GM12878 (cell line): ENCODE results near the gene TRIM47. TPM values are rescaled to one million over a fixed set of nuclear protein-coding genes. Genes with fewer than 3 reads are reported as not detected.
A peak's percentile ranks its signal among the peaks of the same experiment; 100 is the strongest.

Experiments
- BACH1 ChIP-seq: fragments of 450-650 bp; IDR thresholded peaks from 2 replicates; pipeline ENCODE4 v1.6.1; 2017; ENCODE audit warnings: mild to moderate bottlenecking, borderline replicate concordance
- BHLHE40 ChIP-seq, 2 experiments: fragments of 450-650 bp in 1 of 2; IDR thresholded peaks; 2 replicates each; pipeline ENCODE4 v1.6.1; 2011 to 2017; ENCODE audit warnings: low read depth in 2 of 2, borderline replicate concordance in 1 of 2, improper control_type of control experiment in 1 of 2, low read length in 1 of 2, mild to moderate bottlenecking in 1 of 2
- BMI1 ChIP-seq: fragments of 450-650 bp; IDR thresholded peaks from 2 replicates; pipeline ENCODE4 v1.6.1; 2016; ENCODE audit warnings: mild to moderate bottlenecking, moderate library complexity, borderline replicate concordance
- CHD4 ChIP-seq: fragments of 200-600 bp; sonication (generic); IDR thresholded peaks from 2 replicates; pipeline ENCODE4 v1.6.1; 2016; ENCODE audit warnings: mild to moderate bottlenecking
- EZH2 ChIP-seq: IDR thresholded peaks from 2 replicates; pipeline ENCODE4 v1.6.1; 2012; ENCODE audit warnings: low read depth, mild to moderate bottlenecking, control low read depth, inconsistent platforms, low read length, borderline replicate concordance; ENCODE audit not compliant: control insufficient read depth
- HDAC2 ChIP-seq: fragments of 200-600 bp; sonication (generic); IDR thresholded peaks from 2 replicates; pipeline ENCODE4 v1.6.1; 2017
- HDGF ChIP-seq: fragments of 450-650 bp; IDR thresholded peaks from 2 replicates; pipeline ENCODE4 v1.6.1; 2016; ENCODE audit warnings: antibody characterized with exemption
- MTA3 ChIP-seq: IDR thresholded peaks from 2 replicates; pipeline ENCODE4 v1.6.1; 2012; ENCODE audit warnings: low read length, inconsistent platforms, borderline replicate concordance
- MYC ChIP-seq: IDR thresholded peaks from 2 replicates; pipeline ENCODE4 v1.6.1; 2011; ENCODE audit warnings: mild to moderate bottlenecking, low read length, moderate library complexity, inconsistent platforms; ENCODE audit not compliant: insufficient read depth, insufficient replicate concordance, insufficient read length, severe bottlenecking
- NBN ChIP-seq: fragments of 450-650 bp; IDR thresholded peaks from 2 replicates; pipeline ENCODE4 v1.6.1; 2016
- NR2C1 ChIP-seq: fragments of 450-650 bp; IDR thresholded peaks from 2 replicates; pipeline ENCODE4 v1.6.1; 2017; ENCODE audit warnings: antibody characterized with exemption, mild to moderate bottlenecking, moderate library complexity
- PAX5 ChIP-seq: IDR thresholded peaks from 2 replicates; pipeline ENCODE4 v1.6.1; 2011; ENCODE audit warnings: low read depth, low read length, borderline replicate concordance
- PML ChIP-seq: IDR thresholded peaks from 2 replicates; pipeline ENCODE4 v1.6.1; 2012; ENCODE audit warnings: low read length, inconsistent platforms
- RCOR1 ChIP-seq: conservative IDR thresholded peaks from 2 replicates; pipeline ENCODE4 v1.6.1; 2012; ENCODE audit warnings: low read depth, low read length, improper control_type of control experiment
- STAT1 ChIP-seq: fragments of 450-650 bp; conservative IDR thresholded peaks from 2 replicates; pipeline ENCODE4 v1.6.1; 2014; ENCODE audit warnings: antibody characterized with exemption, mild to moderate bottlenecking
- TAF1 ChIP-seq: IDR thresholded peaks from 2 replicates; pipeline ENCODE4 v1.6.1; 2011; ENCODE audit warnings: mild to moderate bottlenecking, low read depth, low read length, borderline replicate concordance
- TCF7 ChIP-seq: IDR thresholded peaks from 2 replicates; pipeline ENCODE4 v1.6.1; 2014; ENCODE audit warnings: antibody characterized with exemption, borderline replicate concordance
- YY1 ChIP-seq: IDR thresholded peaks from 2 replicates; pipeline ENCODE4 v1.6.1; 2011; ENCODE audit warnings: low read depth, mild to moderate bottlenecking, low read length
- ZNF217 ChIP-seq: fragments of 450-650 bp; IDR thresholded peaks from 2 replicates; pipeline ENCODE4 v1.6.1; 2017; ENCODE audit warnings: antibody characterized with exemption, mild to moderate bottlenecking
- polyA plus RNA-seq, 11 experiments: library from polyadenylated mRNA; depleted of rRNA in 4 of 11; unstranded in 6 of 11; stranded (reverse) in 5 of 11; fragments of >200 nt; fragmentation: Nextera tagmentation in 4 of 11; fragmentation: Illumina TruSeq in 1 of 11; extraction: Ambion mirVana in 4 of 11; extraction: Trizol in 1 of 11; gene quantifications; 1 replicate in 1 of 11; 2 replicates in 10 of 11; pipeline versions ENCODE4 v1.2.1 to v1.2.3, GENCODE V29; 2011 to 2016; ENCODE audit warnings: inconsistent platforms in 2 of 11, missing spikeins in 2 of 11, low read depth in 1 of 11
- total RNA-seq, 4 experiments: library from RNA; depleted of rRNA in 3 of 4; stranded (reverse); fragments of >200 nt in 3 of 4; fragmentation: Illumina TruSeq in 1 of 4; extraction: Trizol in 1 of 4; gene quantifications; 2 replicates each; pipeline versions ENCODE4 v1.2.1 to v1.2.3, GENCODE V29; 2013 to 2021
- TF ChIP-seq, protein P1 (sequence below): fragments of 450-650 bp; IDR thresholded peaks from 2 replicates; pipeline ENCODE4 v1.6.1; 2017; ENCODE audit warnings: low read depth, mild to moderate bottlenecking, moderate library complexity
- TF ChIP-seq, protein P2 (sequence below): fragments of 450-650 bp; IDR thresholded peaks from 2 replicates; pipeline ENCODE4 v1.6.1; 2017; ENCODE audit warnings: borderline replicate concordance
- TF ChIP-seq, protein P3 (sequence below): IDR thresholded peaks from 2 replicates; pipeline ENCODE4 v1.6.1; 2012; ENCODE audit warnings: low read length, inconsistent platforms
- TF ChIP-seq, protein P4 (sequence below): fragments of 150-350 bp; IDR thresholded peaks from 2 replicates; pipeline ENCODE4 v1.6.1; 2014; ENCODE audit warnings: mild to moderate bottlenecking, low read depth, low read length

The TRIM47 gene
- total and polyA plus RNA-seq, 10 of the 15 experiments (the other 5 are each of a cell fraction or from before 2014, with no cell fraction given) = 0.35 to 9.7 (median 5.3) TPM

DNA sequence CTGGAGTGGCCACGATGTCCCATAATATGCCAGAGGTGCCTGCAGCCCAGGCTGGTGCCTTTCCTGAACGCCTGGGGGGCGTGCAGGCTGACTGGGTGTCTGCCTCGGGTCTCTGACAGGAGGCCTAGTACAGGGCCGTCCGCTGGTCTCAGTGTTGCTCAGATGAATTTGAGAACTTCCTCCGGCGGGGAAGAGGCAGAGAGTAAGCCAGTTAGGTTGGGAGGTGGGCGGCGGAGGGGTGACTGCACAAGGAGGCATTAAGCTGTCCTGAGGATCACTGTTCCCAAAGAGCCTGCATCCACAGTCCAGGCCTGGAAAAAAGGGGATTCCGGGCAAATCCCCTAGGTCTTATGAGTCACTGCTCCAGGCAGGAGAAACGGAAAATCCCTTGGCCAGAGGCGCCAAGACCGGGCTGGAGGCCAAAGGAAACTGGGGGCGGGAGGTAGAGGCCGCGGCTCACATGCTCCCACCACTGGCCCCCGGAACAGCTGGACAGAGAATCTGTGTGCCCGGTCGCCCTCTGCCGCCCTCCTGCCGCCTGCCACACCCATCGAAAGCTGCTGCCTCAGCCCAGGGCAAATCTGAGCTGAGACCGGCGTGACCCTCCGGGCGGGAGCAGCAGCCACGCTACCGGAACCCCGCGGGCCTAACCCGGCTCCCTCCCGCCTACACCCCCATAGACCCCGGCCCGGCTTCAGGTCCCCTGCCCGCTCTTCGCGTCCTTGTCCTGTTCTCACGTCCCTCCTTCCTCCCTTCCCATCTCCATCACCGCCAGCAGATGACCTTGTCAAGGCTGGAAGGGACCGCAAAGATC is 1.2 kb downstream of the TRIM47 start (continued):
- no peak for TF ChIP-seq PAX5
- no peak for TF ChIP-seq HDAC2
- no peak for TF ChIP-seq MTA3
- TF ChIP-seq, protein P1, sequence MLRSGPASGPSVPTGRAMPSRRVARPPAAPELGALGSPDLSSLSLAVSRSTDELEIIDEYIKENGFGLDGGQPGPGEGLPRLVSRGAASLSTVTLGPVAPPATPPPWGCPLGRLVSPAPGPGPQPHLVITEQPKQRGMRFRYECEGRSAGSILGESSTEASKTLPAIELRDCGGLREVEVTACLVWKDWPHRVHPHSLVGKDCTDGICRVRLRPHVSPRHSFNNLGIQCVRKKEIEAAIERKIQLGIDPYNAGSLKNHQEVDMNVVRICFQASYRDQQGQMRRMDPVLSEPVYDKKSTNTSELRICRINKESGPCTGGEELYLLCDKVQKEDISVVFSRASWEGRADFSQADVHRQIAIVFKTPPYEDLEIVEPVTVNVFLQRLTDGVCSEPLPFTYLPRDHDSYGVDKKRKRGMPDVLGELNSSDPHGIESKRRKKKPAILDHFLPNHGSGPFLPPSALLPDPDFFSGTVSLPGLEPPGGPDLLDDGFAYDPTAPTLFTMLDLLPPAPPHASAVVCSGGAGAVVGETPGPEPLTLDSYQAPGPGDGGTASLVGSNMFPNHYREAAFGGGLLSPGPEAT = peak; percentile 63; the same call in 1 of the 2 replicates
- TF ChIP-seq, protein P2, sequence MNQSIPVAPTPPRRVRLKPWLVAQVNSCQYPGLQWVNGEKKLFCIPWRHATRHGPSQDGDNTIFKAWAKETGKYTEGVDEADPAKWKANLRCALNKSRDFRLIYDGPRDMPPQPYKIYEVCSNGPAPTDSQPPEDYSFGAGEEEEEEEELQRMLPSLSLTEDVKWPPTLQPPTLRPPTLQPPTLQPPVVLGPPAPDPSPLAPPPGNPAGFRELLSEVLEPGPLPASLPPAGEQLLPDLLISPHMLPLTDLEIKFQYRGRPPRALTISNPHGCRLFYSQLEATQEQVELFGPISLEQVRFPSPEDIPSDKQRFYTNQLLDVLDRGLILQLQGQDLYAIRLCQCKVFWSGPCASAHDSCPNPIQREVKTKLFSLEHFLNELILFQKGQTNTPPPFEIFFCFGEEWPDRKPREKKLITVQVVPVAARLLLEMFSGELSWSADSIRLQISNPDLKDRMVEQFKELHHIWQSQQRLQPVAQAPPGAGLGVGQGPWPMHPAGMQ = no peak
- no peak for TF ChIP-seq MYC
- no peak for TF ChIP-seq NBN
- no peak for TF ChIP-seq BMI1
- 0 out of 2 replicates have a peak, but pooled peaks have one; percentile 25 for TF ChIP-seq BACH1
- 0 out of 2 replicates have a peak, but pooled peaks have one; percentile 46 for TF ChIP-seq HDGF
- no peak for TF ChIP-seq NR2C1
- TF ChIP-seq STAT1 = no peak
- TF ChIP-seq BHLHE40 (IDR thresholded peaks at IDR 0.05; ENCODE audit: borderline replicate concordance in 1 of 2, low read depth in 2 of 2, low read length in 1 of 2) = peak in 1 of 2 experiments; percentile 4; a peak in 1 of 4 replicates
- no peak for TF ChIP-seq RCOR1
- TF ChIP-seq ZNF217 = no peak
- TF ChIP-seq, protein P3, sequence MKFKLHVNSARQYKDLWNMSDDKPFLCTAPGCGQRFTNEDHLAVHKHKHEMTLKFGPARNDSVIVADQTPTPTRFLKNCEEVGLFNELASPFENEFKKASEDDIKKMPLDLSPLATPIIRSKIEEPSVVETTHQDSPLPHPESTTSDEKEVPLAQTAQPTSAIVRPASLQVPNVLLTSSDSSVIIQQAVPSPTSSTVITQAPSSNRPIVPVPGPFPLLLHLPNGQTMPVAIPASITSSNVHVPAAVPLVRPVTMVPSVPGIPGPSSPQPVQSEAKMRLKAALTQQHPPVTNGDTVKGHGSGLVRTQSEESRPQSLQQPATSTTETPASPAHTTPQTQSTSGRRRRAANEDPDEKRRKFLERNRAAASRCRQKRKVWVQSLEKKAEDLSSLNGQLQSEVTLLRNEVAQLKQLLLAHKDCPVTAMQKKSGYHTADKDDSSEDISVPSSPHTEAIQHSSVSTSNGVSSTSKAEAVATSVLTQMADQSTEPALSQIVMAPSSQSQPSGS = no peak
- TF ChIP-seq YY1 = no peak
- TF ChIP-seq EZH2 = no peak
- TF ChIP-seq, protein P4, sequence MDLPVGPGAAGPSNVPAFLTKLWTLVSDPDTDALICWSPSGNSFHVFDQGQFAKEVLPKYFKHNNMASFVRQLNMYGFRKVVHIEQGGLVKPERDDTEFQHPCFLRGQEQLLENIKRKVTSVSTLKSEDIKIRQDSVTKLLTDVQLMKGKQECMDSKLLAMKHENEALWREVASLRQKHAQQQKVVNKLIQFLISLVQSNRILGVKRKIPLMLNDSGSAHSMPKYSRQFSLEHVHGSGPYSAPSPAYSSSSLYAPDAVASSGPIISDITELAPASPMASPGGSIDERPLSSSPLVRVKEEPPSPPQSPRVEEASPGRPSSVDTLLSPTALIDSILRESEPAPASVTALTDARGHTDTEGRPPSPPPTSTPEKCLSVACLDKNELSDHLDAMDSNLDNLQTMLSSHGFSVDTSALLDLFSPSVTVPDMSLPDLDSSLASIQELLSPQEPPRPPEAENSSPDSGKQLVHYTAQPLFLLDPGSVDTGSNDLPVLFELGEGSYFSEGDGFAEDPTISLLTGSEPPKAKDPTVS = no peak
- TF ChIP-seq PML = no peak
- TF ChIP-seq CHD4 = no peak
- no peak for TF ChIP-seq TAF1
- no peak for TF ChIP-seq TCF7
